PC-3 (cell line): ENCODE measurements around the gene AK1.
"Not testable (repeated sequence)": the region's sequence is repeated elsewhere in the genome, so short reads cannot be mapped to it uniquely, and the experiment has no call there.

ENCODE experiments used
- CTCF ChIP-seq: fragments of 300-600 bp; sonication (generic); conservative IDR thresholded peaks from 2 replicates; pipeline ENCODE4 v1.5.1; 2017; ENCODE audit warnings: antibody characterized with exemption, low read depth, mild to moderate bottlenecking, low read length
- EZH2 ChIP-seq: fragments of 300-600 bp; sonication (generic); IDR thresholded peaks from one replicate; pipeline ENCODE4 v1.6.1; 2017; ENCODE audit warnings: antibody characterized with exemption, mild to moderate bottlenecking, low read length; ENCODE audit not compliant: unreplicated experiment
- EZH2phosphoT487 ChIP-seq: fragments of 300-600 bp; sonication (generic); IDR thresholded peaks from 2 replicates; pipeline ENCODE4 v1.6.1; 2018; ENCODE audit warnings: mild to moderate bottlenecking, antibody characterized with exemption, low read length, borderline replicate concordance

DNA sequence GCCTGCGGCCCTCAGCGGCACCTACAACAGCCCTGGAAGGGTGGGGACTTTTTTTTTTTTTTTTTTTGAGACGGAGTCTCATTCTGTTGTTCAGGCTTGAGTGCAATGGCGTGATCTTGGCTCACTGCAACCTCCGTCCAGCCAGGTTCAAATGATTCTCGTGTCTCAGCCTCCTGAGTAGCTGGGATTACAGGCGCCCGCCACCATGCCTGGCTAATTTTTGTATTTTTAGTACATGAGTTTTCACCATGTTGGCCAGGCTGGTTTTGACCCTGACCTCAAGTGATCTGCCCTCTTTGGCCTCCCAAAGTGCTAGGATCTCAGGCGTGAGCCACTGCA is 7.4 kb downstream of the AK1 start:
- not testable (repeated sequence) for TF ChIP-seq CTCF, EZH2, EZH2phosphoT487
